Liver (tissue), 9 donors: ENCODE data around the gene GDF11. TPM values are rescaled to one million over a fixed set of nuclear protein-coding genes. Genes with fewer than 3 reads are reported as not detected.

Experiments
- DNase-seq: peaks from one replicate; pipeline ENCODE4 v3.0.0-alpha.2; 2017; ENCODE audit warnings: low spot score
- H3K27ac ChIP-seq, 2 donors: one replicate each; pipeline ENCODE4 v1.7.0; 2013; ENCODE audit warnings: inconsistent platforms in 2 of 2, low read length in 2 of 2, control low read depth in 1 of 2, low read depth in 1 of 2, mild to moderate bottlenecking in 1 of 2
- H3K27me3 ChIP-seq, 4 donors: one replicate each; pipeline versions ENCODE4 v1.6.1 to v1.7.0; 2013; ENCODE audit warnings: low read length in 3 of 4, inconsistent platforms in 1 of 4, mild to moderate bottlenecking in 1 of 4, moderate library complexity in 1 of 4; ENCODE audit not compliant: control insufficient read depth in 4 of 4, insufficient read depth in 4 of 4
- H3K36me3 ChIP-seq, 4 donors: one replicate each; pipeline versions ENCODE4 v1.6.1 to v1.7.0; 2013; ENCODE audit warnings: low read length in 3 of 4, mild to moderate bottlenecking in 3 of 4, low read depth in 1 of 4, moderate library complexity in 1 of 4; ENCODE audit not compliant: control insufficient read depth in 4 of 4, insufficient read depth in 3 of 4
- H3K4me1 ChIP-seq, 4 donors: one replicate each; pipeline versions ENCODE4 v1.6.1 to v1.7.0; 2013; ENCODE audit warnings: low read length in 3 of 4, mild to moderate bottlenecking in 3 of 4, moderate library complexity in 1 of 4; ENCODE audit not compliant: control insufficient read depth in 4 of 4, insufficient read depth in 4 of 4
- H3K4me3 ChIP-seq, 3 donors: one replicate each; pipeline versions ENCODE4 v1.6.1 to v1.7.0; 2013; ENCODE audit warnings: low read length in 3 of 3, control low read depth in 1 of 3, low read depth in 1 of 3, mild to moderate bottlenecking in 1 of 3
- H3K9ac ChIP-seq, 2 donors: one replicate each; pipeline ENCODE4 v1.7.0; 2013; ENCODE audit warnings: low read length in 2 of 2, mild to moderate bottlenecking in 2 of 2, moderate library complexity in 2 of 2, control low read depth in 1 of 2, low read depth in 1 of 2
- H3K9me3 ChIP-seq, 4 donors: one replicate each; pipeline versions ENCODE4 v1.6.1 to v1.7.0; 2013; ENCODE audit warnings: low read length in 3 of 4; ENCODE audit not compliant: control insufficient read depth in 4 of 4
- EGR1 ChIP-seq, 2 donors: IDR thresholded peaks; 2 replicates each; pipeline ENCODE4 v1.6.1; 2016 to 2018; ENCODE audit warnings: antibody characterized with exemption in 2 of 2, low read depth in 2 of 2
- FOXA1 ChIP-seq: IDR thresholded peaks from 2 replicates; pipeline ENCODE4 v1.6.1; 2016; ENCODE audit warnings: antibody characterized with exemption
- FOXA2 ChIP-seq: IDR thresholded peaks from 2 replicates; pipeline ENCODE4 v1.6.1; 2016; ENCODE audit warnings: antibody characterized with exemption
- GABPA ChIP-seq, 2 donors: IDR thresholded peaks in 1 of 2; conservative IDR thresholded peaks in 1 of 2; 2 replicates each; pipeline ENCODE4 v1.6.1; 2016; ENCODE audit warnings: antibody characterized with exemption in 2 of 2, mild to moderate bottlenecking in 1 of 2, moderate library complexity in 1 of 2
- HNF4A ChIP-seq, 2 donors: conservative IDR thresholded peaks; 2 replicates each; pipeline ENCODE4 v1.6.1; 2016; ENCODE audit warnings: antibody characterized with exemption in 2 of 2, mild to moderate bottlenecking in 2 of 2
- HNF4G ChIP-seq: IDR thresholded peaks from 2 replicates; pipeline ENCODE4 v1.6.1; 2016; ENCODE audit warnings: antibody characterized with exemption
- JUND ChIP-seq, 2 donors: IDR thresholded peaks; 2 replicates each; pipeline ENCODE4 v1.6.1; 2016; ENCODE audit warnings: antibody characterized with exemption in 2 of 2
- NR2F2 ChIP-seq: IDR thresholded peaks from 2 replicates; pipeline ENCODE4 v1.6.1; 2016; ENCODE audit warnings: antibody characterized with exemption
- RAD21 ChIP-seq, 2 donors: IDR thresholded peaks; 2 replicates each; pipeline ENCODE4 v1.6.1; 2016; ENCODE audit warnings: antibody characterized with exemption in 2 of 2, mild to moderate bottlenecking in 2 of 2
- RXRA ChIP-seq, 2 donors: IDR thresholded peaks; 2 replicates each; pipeline ENCODE4 v1.6.1; 2017 to 2018; ENCODE audit warnings: antibody characterized with exemption in 2 of 2, mild to moderate bottlenecking in 1 of 2
- SP1 ChIP-seq: IDR thresholded peaks from 2 replicates; pipeline ENCODE4 v1.6.1; 2018; ENCODE audit warnings: antibody characterized with exemption, mild to moderate bottlenecking
- TAF1 ChIP-seq: conservative IDR thresholded peaks from 2 replicates; pipeline ENCODE4 v1.6.1; 2016; ENCODE audit warnings: antibody characterized with exemption, mild to moderate bottlenecking
- YY1 ChIP-seq: IDR thresholded peaks from 2 replicates; pipeline ENCODE4 v1.6.1; 2016; ENCODE audit warnings: antibody characterized with exemption, mild to moderate bottlenecking
- WGBS: extraction: QIAGEN DNeasy Blood & Tissue Kit; methylation state at CpG from one replicate; pipeline ENCODE4 v1.1.7; 2013; 5-methylcytosine and 5-hydroxymethylcytosine counted together
- polyA plus RNA-seq, 2 donors: library from polyadenylated mRNA; stranded (reverse) in 1 of 2; unstranded in 1 of 2; fragments of 200-250 nt in 1 of 2; fragments of >200 nt in 1 of 2; fragmentation: Nextera tagmentation in 1 of 2; extraction: Ambion mirVana in 1 of 2; gene quantifications; one replicate each; pipeline versions ENCODE4 v1.2.1 to v1.2.3, GENCODE V29; 2013 to 2015
- total RNA-seq, 2 donors: library from RNA; depleted of rRNA; stranded (reverse); fragments of >200 nt; gene quantifications; one replicate each; pipeline ENCODE4 v1.2.3, GENCODE V29; 2014
- TF ChIP-seq, protein P1 (sequence below): IDR thresholded peaks from 2 replicates; pipeline ENCODE4 v1.6.1; 2016; ENCODE audit warnings: antibody characterized with exemption
- TF ChIP-seq, protein P2 (sequence below): IDR thresholded peaks from 2 replicates; pipeline ENCODE4 v1.6.1; 2016; ENCODE audit warnings: antibody characterized with exemption, mild to moderate bottlenecking
- TF ChIP-seq, protein P3 (sequence below): IDR thresholded peaks from 2 replicates; pipeline ENCODE4 v1.6.1; 2016; ENCODE audit warnings: antibody characterized with exemption
- donor health status: healthy.
- donor health status: healthy.
- donor health status: healthy.
- donor health status: healthy.
- donor health status: healthy.

GDF11 gene
- total and polyA plus RNA-seq, 4 donors = 0.40 to 5.0 (median 0.70) TPM

DNA sequence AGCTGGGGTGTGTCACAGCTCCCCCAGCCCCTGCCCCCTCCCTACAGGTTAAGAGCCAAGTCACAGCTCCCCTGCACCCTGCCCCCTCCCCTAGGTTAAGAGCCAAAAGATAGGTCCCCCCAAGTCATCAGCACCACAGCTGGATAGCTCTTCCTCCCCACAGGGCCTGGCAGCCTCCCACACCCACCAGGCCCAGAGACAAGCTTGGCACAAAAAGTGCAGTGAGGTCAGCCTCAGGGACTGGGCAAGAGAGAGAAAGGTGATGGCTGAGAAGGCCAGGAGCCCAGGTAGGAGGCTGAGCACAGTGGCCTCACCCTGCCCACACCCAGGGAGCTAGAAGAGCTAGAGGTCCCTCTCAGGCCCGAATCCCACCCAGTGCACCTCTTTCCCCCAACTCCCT, 44.0 kb upstream of the GDF11 start:
- Histone ChIP-seq H3K9ac (no peak overlapping the region), H3K27me3 (no peaks in the 10 kb centered on the region), H3K4me1 (no peaks in the 10 kb centered on the region), H3K9me3 (no peaks in the 10 kb centered on the region), H3K4me3 (no peak overlapping the region), H3K27ac (no peak overlapping the region), H3K36me3 (no peaks in the 10 kb centered on the region)
- no peak for TF ChIP-seq RXRA (IDR thresholded peaks at IDR 0.05)
- no peak for TF ChIP-seq HNF4G
- TF ChIP-seq FOXA2 = no peak
- no peak for TF ChIP-seq SP1
- TF ChIP-seq FOXA1 = no peak
- 96% methylated on average over 1 of the region's 1 CpG for WGBS
- DNase-seq = no peak

DNA sequence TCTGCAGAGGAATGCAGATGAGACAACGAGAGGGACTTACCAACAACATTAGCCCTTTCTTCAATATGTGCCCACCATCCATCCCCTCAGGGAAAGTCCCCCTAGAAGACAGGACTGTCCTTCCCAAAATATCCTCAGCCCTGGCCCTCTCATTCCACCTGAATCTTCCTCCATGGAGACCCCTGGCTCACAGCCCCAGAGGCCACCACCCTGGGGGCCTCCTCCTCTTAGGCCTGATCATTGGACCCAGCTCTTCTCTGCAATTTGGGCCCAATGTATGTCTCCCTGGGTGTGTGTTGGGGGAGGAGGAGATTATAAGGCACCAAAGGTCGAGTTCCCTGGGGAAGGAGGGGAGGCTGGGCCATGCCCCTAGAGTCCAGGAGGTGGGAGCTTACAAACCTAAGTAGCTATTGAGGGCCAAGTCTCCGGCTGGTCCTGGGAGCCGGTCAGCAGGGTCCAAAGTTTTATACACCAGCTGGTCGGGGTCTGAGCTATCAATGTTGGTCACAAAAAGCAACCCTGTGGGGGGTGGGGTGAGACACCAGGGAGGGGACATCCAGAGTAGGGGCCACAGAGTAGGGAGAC, 43.4 kb upstream of the GDF11 start:
- H3K27ac ChIP-seq = no peak overlapping the region
- 86% methylated on average over 5 of the region's 5 CpGs for WGBS

DNA sequence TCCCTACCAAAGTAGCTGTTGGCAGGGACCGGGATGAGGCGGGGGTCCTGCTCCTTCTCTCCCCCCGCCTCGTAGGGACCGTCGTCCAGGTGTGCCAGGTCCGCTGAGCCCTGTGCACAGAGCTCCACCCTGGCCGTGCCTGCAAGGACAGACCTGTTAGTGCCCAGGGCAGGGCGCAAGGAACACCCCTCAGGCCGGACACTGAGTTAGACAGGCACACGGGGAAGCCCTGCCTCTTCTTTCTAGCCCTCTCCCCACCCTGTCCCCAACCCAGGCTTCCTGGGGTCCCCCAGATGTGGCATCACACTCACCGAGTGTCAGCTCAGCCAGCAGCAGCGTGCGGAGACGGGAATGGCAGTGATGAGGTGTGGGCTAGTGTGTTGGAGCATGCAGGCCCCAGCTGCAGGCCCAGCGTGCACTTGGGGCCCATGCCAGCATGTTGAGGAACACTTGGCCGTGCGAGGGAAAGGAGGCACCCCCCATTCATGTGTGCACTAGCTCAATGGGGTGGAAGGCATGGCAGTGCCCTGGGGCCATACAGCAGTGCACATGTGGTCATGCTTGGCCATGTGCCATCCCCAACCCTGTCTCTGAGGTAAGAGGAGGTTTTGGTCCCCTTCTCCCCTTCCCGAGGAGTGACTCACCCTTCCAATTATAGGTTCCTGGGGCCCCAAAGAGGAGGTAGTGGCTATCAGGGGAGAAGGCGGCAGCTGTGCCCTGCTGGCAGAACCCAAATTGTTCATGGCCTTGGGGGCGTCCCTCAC, 42.5 kb upstream of the GDF11 start:
- 90% methylated on average over 21 of the region's 21 CpGs for WGBS
- DNase-seq = no peak
- no peak overlapping the region for H3K4me3 ChIP-seq
- no peaks in the 10 kb centered on the region for H3K4me1 ChIP-seq
- no peak for TF ChIP-seq TAF1
- TF ChIP-seq EGR1 (IDR thresholded peaks at IDR 0.05; ENCODE audit: low read depth in 2 of 2) = no peak
- TF ChIP-seq RXRA (IDR thresholded peaks at IDR 0.05) = no peak
- TF ChIP-seq RAD21 (IDR thresholded peaks at IDR 0.05) = no peak
- TF ChIP-seq, protein P1, sequence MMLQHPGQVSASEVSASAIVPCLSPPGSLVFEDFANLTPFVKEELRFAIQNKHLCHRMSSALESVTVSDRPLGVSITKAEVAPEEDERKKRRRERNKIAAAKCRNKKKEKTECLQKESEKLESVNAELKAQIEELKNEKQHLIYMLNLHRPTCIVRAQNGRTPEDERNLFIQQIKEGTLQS = no peak
- no peak for TF ChIP-seq NR2F2
- TF ChIP-seq, protein P2, sequence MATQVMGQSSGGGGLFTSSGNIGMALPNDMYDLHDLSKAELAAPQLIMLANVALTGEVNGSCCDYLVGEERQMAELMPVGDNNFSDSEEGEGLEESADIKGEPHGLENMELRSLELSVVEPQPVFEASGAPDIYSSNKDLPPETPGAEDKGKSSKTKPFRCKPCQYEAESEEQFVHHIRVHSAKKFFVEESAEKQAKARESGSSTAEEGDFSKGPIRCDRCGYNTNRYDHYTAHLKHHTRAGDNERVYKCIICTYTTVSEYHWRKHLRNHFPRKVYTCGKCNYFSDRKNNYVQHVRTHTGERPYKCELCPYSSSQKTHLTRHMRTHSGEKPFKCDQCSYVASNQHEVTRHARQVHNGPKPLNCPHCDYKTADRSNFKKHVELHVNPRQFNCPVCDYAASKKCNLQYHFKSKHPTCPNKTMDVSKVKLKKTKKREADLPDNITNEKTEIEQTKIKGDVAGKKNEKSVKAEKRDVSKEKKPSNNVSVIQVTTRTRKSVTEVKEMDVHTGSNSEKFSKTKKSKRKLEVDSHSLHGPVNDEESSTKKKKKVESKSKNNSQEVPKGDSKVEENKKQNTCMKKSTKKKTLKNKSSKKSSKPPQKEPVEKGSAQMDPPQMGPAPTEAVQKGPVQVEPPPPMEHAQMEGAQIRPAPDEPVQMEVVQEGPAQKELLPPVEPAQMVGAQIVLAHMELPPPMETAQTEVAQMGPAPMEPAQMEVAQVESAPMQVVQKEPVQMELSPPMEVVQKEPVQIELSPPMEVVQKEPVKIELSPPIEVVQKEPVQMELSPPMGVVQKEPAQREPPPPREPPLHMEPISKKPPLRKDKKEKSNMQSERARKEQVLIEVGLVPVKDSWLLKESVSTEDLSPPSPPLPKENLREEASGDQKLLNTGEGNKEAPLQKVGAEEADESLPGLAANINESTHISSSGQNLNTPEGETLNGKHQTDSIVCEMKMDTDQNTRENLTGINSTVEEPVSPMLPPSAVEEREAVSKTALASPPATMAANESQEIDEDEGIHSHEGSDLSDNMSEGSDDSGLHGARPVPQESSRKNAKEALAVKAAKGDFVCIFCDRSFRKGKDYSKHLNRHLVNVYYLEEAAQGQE = no peak
- TF ChIP-seq YY1 = no peak
- TF ChIP-seq GABPA (IDR thresholded peaks at IDR 0.05 in 1 of 2, conservative IDR thresholded peaks at IDR 0.05 in 1 of 2) = no peak
- no peak for TF ChIP-seq SP1
- TF ChIP-seq, protein P3, sequence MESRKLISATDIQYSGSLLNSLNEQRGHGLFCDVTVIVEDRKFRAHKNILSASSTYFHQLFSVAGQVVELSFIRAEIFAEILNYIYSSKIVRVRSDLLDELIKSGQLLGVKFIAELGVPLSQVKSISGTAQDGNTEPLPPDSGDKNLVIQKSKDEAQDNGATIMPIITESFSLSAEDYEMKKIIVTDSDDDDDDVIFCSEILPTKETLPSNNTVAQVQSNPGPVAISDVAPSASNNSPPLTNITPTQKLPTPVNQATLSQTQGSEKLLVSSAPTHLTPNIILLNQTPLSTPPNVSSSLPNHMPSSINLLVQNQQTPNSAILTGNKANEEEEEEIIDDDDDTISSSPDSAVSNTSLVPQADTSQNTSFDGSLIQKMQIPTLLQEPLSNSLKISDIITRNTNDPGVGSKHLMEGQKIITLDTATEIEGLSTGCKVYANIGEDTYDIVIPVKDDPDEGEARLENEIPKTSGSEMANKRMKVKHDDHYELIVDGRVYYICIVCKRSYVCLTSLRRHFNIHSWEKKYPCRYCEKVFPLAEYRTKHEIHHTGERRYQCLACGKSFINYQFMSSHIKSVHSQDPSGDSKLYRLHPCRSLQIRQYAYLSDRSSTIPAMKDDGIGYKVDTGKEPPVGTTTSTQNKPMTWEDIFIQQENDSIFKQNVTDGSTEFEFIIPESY = no peak
- no peak for TF ChIP-seq HNF4G
- TF ChIP-seq HNF4A (conservative IDR thresholded peaks at IDR 0.05) = no peak
- H3K9ac ChIP-seq = no peak overlapping the region
- no peaks in the 10 kb centered on the region for H3K9me3 ChIP-seq
- no peaks in the 10 kb centered on the region for H3K36me3 ChIP-seq
- no peak overlapping the region for H3K27ac ChIP-seq
- H3K27me3 ChIP-seq = no peaks in the 10 kb centered on the region

More for the DNA sequence above, 43.4 kb upstream of the GDF11 start:
- Histone ChIP-seq H3K36me3 (no peaks in the 10 kb centered on the region), H3K27me3 (no peaks in the 10 kb centered on the region), H3K9me3 (no peaks in the 10 kb centered on the region), H3K9ac (no peak overlapping the region), H3K4me3 (no peak overlapping the region), H3K4me1 (no peaks in the 10 kb centered on the region)
- no peak for TF ChIP-seq FOXA2
- TF ChIP-seq GABPA (IDR thresholded peaks at IDR 0.05 in 1 of 2, conservative IDR thresholded peaks at IDR 0.05 in 1 of 2) = no peak
- TF ChIP-seq YY1 = no peak
- no peak for TF ChIP-seq FOXA1
- TF ChIP-seq, protein P3 = no peak
- TF ChIP-seq, protein P1 = no peak
- TF ChIP-seq JUND (IDR thresholded peaks at IDR 0.05) = no peak
- TF ChIP-seq HNF4A (conservative IDR thresholded peaks at IDR 0.05) = no peak
- no peak for DNase-seq
